BJ (cell line): ENCODE results near the gene GALR3. TPM values are rescaled to one million over a fixed set of nuclear protein-coding genes. Genes with fewer than 3 reads are reported as not detected.

Experiments
- CTCF ChIA-PET: fragments of 350-600 bp; formaldehyde crosslinking; extraction: SDS; loops from one replicate; lab custom pipeline; 2021; ENCODE audit warnings: antibody characterized with exemption, inconsistent platforms; lab: Yijun Ruan, JAX
- POLR2A ChIA-PET: fragments of 300-600 bp; sonication (Branson Sonifier 250); formaldehyde crosslinking; extraction: SDS; loops from one replicate; lab custom pipeline; 2021; ENCODE audit warnings: antibody characterized with exemption; lab: Charles Lee
- DNase-seq: peaks from one replicate; pipeline ENCODE4 v3.0.0-alpha.2; 2011; ENCODE audit warnings: low read depth
- H3K27me3 ChIP-seq: 2 replicates; pipeline ENCODE4 v1.6.0; 2011; ENCODE audit warnings: low read length; ENCODE audit not compliant: control insufficient read depth, insufficient read depth
- H3K36me3 ChIP-seq: 2 replicates; pipeline ENCODE4 v1.5.1; 2011; ENCODE audit warnings: low read length; ENCODE audit not compliant: control insufficient read depth, insufficient read depth
- H3K4me3 ChIP-seq: 2 replicates; pipeline ENCODE4 v1.5.1; 2011; ENCODE audit warnings: low read depth, mild to moderate bottlenecking, control low read depth, low read length
- CTCF ChIP-seq: IDR thresholded peaks from 2 replicates; pipeline ENCODE4 v1.5.1; 2011; ENCODE audit warnings: low read depth, mild to moderate bottlenecking, control low read depth, inconsistent platforms, low read length, moderate library complexity; ENCODE audit not compliant: insufficient read depth
- polyA plus RNA-seq: library from polyadenylated mRNA; depleted of rRNA; stranded (reverse); fragments of >200 nt; gene quantifications from 2 replicates; pipeline ENCODE4 v1.2.3, GENCODE V29; 2011

Gene GALR3
- polyA plus RNA-seq, 1 experiment, result not detected

- POLR2A ChIA-PET, result interaction anchor here (0.5 kb wide), 1 partner anchor 136 kb away, joined by 3 read pairs; no protein-coding TSS in a partner anchor
Observed at GRCh38 chr22:37817705-37818408, 5.3 kb upstream of the GALR3 start.

GRCh38 chr22:37818409-37819104 lies 4.6 kb upstream of the GALR3 start:
- Histone ChIP-seq H3K36me3 (peaks cover 3% of the 10 kb centered on the region), H3K27me3 (peaks cover 2% of the 10 kb centered on the region; the same call in 1 of the 2 replicates), H3K4me3 (peak overlapping the region; percentile 21)
- peak; percentile 53 for TF ChIP-seq CTCF
- no peak for DNase-seq
- CTCF ChIA-PET, result interaction anchor here (0.6 to 7.9 kb wide), 26 partner anchors 9 to 212 kb away, joined by 3 to 82 read pairs (median 6); partner anchors contain the start of genes ANKRD54, C22orf23, EIF3L and GCAT
- POLR2A ChIA-PET, result interaction anchor here (0.5 kb wide), 1 partner anchor 135 kb away, joined by 3 read pairs; no protein-coding TSS in a partner anchor

More at GRCh38 chr22:37817705-37818408, 5.3 kb upstream of the GALR3 start:
- peak overlapping the region; percentile 4; the same call in 1 of the 2 replicates for H3K4me3 ChIP-seq
- TF ChIP-seq CTCF, result peak; percentile 79
- DNase-seq, result no peak
- H3K27me3 ChIP-seq, result peaks cover 2% of the 10 kb centered on the region; the same call in 1 of the 2 replicates
- peaks cover 4% of the 10 kb centered on the region for H3K36me3 ChIP-seq
- CTCF ChIA-PET, result interaction anchor here (0.5 to 7.9 kb wide), 36 partner anchors 9 to 211 kb away, joined by 3 to 82 read pairs (median 4); partner anchors contain the start of genes ANKRD54, C22orf23, EIF3L and GCAT

- DNase-seq, result no peak
- H3K27me3 ChIP-seq, result peaks cover 2% of the 10 kb centered on the region; the same call in 1 of the 2 replicates
- ChIA-PET POLR2A (no interaction called here), CTCF (interaction anchor here (0.6 to 7.9 kb wide), 15 partner anchors 9 to 212 kb away, joined by 3 to 82 read pairs (median 9); partner anchors contain the start of genes ANKRD54, C22orf23, GCAT and GGA1)
- no peak overlapping the region; the same call in none of the 2 replicates for H3K4me3 ChIP-seq
- TF ChIP-seq CTCF, result no peak
- peaks cover 3% of the 10 kb centered on the region for H3K36me3 ChIP-seq
Observed at GRCh38 chr22:37819105-37819433, 4.1 kb upstream of the GALR3 start.

- DNase-seq, result no peak
- TF ChIP-seq CTCF, result no peak
- Histone ChIP-seq H3K4me3 (no peak overlapping the region), H3K27me3 (peaks cover 2% of the 10 kb centered on the region; the same call in 1 of the 2 replicates), H3K36me3 (peaks cover 1% of the 10 kb centered on the region; the same call in 1 of the 2 replicates)
- POLR2A ChIA-PET, result no interaction called here
- CTCF ChIA-PET, result interaction anchor here (0.8 to 5.1 kb wide), 4 partner anchors 12 to 161 kb away, joined by 3 to 77 read pairs (median 31); partner anchors contain the start of gene GCAT
Observed at GRCh38 chr22:37820350-37820749, 2.8 kb upstream of the GALR3 start.
